ENCODE measurements around the gene KIAA1755.

The KIAA1755 gene

GRCh38 chr20:38241201-38241600 is 19.3 kb downstream of the KIAA1755 start:
- no peak for DNase-seq (ENCODE audit: low read depth)

GRCh38 chr20:38239441-38239840 is 21.1 kb downstream of the KIAA1755 start:
- DNase-seq (ENCODE audit: low read depth): no peak

GRCh38 chr20:38238829-38239228 is 21.7 kb downstream of the KIAA1755 start:
- no peak for DNase-seq (ENCODE audit: low read depth)

DNA sequence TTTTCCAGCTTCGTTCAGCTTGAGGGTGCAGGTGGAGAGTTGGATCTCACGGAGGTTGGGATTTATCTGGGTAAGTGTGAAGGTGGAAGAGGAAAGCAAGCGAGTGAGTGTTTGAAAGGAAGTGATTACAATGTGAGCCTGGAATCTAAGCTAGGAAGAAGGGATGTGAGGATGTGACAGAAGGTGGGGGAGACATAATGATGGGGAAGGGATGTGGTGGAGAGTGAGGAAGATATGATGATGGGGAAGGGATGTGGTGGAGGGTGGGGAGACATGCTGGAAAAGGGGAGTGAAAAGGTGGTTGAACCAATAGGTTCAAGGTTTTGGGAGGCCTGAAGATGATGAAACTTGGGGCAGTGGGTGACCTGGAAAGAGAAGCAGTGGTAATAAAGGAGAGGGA is 23.2 kb downstream of the KIAA1755 start:
- no peak for DNase-seq (ENCODE audit: low read depth)

DNA sequence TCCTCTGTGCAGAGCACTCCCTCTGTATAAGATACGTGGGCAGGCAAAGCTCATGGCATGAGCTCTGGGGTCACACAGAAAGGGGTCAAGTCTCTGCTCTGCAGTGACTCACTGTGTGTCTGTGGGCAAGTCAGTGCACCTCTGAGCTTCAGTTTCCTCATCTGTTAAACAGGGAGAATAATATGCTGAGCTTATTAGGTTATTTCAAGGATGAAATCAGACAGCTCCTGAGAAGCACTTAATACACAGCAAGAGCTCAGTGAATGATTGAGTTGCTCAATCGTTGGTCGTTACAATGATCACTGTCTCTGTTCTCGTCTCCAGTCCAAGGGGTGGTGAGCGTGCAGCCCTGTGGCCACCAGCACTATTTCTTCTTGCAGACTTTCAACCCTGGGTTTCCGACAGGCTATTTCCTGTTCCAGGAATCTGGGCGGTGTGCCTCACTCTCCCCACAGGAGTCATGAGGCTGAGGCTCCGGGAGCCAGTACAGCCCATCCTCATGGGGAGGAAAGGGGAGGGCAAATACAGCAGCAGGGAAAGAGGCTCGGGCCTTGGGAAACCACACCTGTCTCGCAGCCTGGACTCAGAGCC is 28.9 kb downstream of the KIAA1755 start:
- no peak for DNase-seq (ENCODE audit: low read depth)

- DNase-seq (ENCODE audit: low read depth): no peak
Observed at GRCh38 chr20:38230957-38231526, 29.5 kb downstream of the KIAA1755 start.

DNA sequence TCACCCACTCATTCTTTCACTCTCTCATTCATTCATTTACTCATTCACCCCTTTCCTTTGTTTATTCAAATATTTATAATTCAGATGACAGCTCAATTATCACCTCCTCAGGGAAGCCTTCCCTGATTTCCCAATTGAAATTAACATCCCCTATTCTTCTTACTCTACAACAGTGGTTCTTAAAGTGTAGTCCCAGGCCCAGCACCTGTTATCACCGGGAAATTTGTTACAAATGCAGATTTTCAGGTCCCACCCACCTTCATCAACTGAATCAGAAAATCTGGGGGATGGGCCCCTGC is 30.3 kb downstream of the KIAA1755 start:
- no peak for DNase-seq (ENCODE audit: low read depth)

GRCh38 chr20:38229376-38230252 is 30.9 kb downstream of the KIAA1755 start:
- DNase-seq (ENCODE audit: low read depth): no peak

- DNase-seq (ENCODE audit: low read depth): no peak
Observed at GRCh38 chr20:38228436-38228835, 32.1 kb downstream of the KIAA1755 start.

- DNase-seq (ENCODE audit: low read depth): no peak
Observed at GRCh38 chr20:38227420-38228360, 32.8 kb downstream of the KIAA1755 start.

- DNase-seq (ENCODE audit: low read depth): no peak
Observed at GRCh38 chr20:38226553-38226952, 34.0 kb downstream of the KIAA1755 start.

- no peak for DNase-seq (ENCODE audit: low read depth)
Observed at GRCh38 chr20:38225900-38226263, 34.7 kb downstream of the KIAA1755 start.

DNA sequence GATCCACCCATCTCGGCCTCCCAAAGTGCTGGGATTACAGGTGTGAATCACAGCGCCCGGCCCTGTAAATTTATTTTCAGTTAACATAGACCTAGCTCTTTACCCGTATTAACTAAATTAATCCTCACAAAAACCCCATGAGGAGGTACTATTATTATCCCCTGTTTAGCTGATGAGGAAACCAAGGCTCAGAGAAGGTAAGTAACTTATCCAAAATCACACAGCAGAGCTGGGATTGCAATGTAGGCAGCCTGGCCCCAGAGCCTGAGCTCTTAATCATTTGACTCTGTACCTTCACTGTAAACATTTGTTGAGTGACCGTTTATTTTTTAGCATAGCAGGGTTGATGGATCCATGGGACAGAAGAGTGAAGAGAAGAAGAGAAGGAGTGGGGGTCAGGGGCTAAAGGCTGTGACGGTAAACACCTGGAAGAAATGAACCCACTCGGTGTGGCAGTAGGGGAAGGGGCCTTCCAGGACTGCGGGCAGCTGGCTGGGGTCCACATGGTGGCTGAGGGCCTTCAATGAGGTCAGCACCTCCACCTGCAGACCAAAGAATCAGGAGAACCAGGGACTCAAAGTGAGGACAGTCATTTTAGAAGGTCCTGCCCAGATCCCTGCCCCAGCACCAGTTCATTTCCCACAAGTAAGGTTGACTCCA is 35.2 kb downstream of the KIAA1755 start:
- DNase-seq (ENCODE audit: low read depth): no peak

GRCh38 chr20:38224531-38224930 is 36.0 kb downstream of the KIAA1755 start:
- DNase-seq (ENCODE audit: low read depth): no peak

- no peak for DNase-seq (ENCODE audit: low read depth)
Observed at GRCh38 chr20:38223743-38224100, 36.8 kb downstream of the KIAA1755 start.

DNA sequence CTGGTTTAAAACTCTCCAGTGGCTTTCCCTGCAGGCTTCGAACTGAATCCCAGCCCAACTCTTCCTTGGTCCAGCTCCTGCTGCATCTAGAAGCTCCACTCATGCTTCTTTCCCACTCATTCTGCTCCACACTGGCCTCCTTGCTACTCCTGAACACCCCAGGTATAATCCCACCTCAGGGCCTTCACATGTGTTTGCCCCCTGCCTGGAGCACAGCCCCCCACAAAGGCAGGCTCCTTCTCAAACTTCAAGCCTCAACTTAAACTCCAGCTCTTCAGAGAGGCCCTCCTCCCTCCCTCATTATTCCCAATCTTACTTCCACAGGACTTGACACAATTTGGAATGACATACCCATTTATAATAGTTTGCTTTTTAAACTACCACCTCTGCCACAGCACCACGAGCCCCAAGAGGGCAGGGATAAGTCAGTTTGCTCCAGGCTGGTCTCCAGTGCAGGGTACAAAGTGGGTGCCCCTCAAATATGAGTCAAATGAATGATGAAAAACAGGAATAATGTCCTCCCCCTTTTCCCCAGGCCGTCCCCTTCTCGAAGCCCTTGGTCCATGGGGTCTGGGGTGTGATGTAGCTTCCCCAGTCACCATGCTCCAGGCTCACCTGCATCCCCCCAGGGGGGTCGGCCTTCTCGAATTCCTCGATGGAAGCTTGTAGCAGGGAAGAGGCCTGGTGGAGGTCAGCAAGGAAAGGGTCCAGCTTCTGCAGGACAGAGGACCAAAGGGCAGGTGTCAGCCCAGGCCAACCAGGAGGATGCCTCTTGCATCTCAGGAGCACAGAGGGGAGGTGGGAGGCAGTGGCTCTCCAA is 37.4 kb downstream of the KIAA1755 start:
- no peak for DNase-seq (ENCODE audit: low read depth)

GRCh38 chr20:38222231-38222922 is 38.2 kb downstream of the KIAA1755 start:
- peak; percentile 37 for DNase-seq (ENCODE audit: low read depth)

DNA sequence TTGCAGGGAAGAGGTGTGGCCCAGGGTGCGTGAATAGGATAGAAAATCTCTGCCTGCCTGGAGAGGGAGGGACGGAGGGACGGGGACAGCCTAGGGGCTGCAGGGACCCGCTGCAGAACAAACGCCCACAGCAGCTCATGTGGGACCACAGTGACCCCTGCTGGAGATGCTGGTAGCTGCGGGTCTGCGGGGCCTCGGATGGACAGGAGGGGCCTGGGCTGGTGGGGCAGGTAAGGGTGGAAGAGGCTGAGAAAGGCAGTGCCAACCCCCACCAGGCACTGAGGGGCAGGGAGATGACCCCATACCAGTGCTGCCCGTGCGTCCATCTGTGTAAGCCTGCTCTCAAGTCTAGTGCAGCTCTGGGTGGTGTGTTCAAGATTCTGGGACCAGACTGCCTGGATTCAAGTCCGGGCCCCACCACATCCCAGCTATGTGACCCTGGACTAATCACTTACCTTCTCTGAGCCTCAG is 39.4 kb downstream of the KIAA1755 start:
- peak; percentile 58 for DNase-seq (ENCODE audit: low read depth)

DNA sequence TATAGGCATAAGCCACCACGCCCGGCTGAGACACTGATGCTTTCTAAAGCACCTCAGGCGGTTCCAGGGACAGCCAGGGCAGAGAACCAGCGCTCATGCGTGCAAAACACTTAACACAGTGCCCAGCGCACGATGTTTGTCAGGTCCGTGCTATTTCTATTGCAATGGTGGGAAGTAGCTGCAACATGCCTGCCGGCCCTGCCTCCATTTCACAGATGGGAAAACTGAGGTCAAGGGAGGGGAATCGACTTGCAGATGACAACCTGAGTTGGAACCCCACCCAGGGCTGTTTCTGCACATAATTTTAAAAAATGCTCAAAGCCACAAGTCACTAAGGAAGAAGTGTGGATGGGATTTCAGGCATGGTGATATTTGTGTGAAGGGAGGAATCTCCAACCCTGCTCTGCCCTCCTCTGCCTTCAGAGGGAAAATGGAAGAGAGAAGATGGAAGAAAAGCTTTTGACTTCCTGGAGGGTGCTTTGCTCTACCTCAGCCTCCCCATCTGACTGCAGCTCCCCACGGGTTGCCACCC is 39.9 kb downstream of the KIAA1755 start:
- DNase-seq (ENCODE audit: low read depth): no peak
